ENCODE data around the gene SPEG. TPM values are rescaled to one million over a fixed set of nuclear protein-coding genes. Genes with fewer than 3 reads are reported as not detected.

Gene SPEG
- total and polyA plus RNA-seq, 7 donors, result 6.0 to 321 (median 123) TPM

DNA sequence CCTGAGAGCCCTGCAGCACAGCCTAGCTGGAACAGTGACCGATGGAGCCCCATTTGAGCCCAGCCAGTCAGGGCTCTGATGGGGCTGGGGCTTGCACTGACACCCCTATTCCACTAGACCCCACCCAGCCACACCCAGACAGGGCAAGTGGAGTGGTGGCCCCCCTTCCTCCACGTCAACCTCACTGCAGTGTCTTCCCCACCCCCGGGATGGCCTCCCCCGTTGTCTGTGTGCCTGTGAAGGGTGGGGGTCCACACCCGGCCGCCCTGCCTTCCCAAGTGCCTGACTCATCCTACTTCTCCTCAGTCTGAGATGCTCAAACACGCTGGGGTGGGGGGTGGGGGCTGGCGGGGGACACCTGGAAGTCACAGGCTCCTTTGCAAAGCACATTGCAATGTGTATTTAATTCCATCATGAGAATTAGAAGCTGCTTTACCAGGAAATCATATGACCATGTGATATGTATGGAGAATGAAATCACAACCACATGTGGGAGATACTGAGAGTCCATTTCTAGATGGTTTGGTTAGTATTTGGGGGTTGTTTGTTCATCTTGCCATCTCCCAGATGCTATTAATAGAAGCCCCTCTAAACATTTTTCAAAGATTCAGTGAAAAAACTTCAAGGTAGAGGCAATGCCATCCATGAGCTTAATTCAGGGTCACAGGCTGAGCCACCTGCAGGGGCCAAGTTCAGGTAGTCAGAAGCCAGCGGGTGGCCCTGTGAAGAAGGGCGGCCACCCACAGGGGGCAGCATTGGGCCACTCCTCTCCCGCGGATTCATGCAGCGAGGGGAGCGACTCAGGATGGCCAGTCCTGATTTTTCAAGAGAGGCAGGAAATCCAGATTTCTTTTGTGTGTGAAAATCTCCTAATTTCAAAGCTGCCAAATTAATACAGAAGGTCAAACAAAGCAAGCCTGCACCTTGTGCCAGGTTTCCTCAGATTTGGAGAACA is 41.3 kb downstream of the SPEG start:
- peak overlapping the region in 1 of 4 donors; percentile 6 for H3K4me3 ChIP-seq
- peaks cover 31 to 90% (median 44%) of the 10 kb centered on the region in 4 donors for H3K36me3 ChIP-seq
- H3K4me1 ChIP-seq, result peaks cover 0 to 34% (median 24%) of the 10 kb centered on the region in 4 donors
- intact Hi-C loops (cut with DNase I), result loop anchor here (1.0 kb wide), 1 partner anchor 54 kb away; no protein-coding TSS in a partner anchor
- 26 to 41% methylated on average over 14 of the region's 14 CpGs for WGBS, 2 donors
- TF ChIP-seq POLR2AphosphoS5 (IDR thresholded peaks at IDR 0.05) (peak in 2 of 4 donors; percentile 36 to 38), POLR2A (IDR thresholded peaks at IDR 0.05) (no peak)
- TF ChIP-seq, protein P1, sequence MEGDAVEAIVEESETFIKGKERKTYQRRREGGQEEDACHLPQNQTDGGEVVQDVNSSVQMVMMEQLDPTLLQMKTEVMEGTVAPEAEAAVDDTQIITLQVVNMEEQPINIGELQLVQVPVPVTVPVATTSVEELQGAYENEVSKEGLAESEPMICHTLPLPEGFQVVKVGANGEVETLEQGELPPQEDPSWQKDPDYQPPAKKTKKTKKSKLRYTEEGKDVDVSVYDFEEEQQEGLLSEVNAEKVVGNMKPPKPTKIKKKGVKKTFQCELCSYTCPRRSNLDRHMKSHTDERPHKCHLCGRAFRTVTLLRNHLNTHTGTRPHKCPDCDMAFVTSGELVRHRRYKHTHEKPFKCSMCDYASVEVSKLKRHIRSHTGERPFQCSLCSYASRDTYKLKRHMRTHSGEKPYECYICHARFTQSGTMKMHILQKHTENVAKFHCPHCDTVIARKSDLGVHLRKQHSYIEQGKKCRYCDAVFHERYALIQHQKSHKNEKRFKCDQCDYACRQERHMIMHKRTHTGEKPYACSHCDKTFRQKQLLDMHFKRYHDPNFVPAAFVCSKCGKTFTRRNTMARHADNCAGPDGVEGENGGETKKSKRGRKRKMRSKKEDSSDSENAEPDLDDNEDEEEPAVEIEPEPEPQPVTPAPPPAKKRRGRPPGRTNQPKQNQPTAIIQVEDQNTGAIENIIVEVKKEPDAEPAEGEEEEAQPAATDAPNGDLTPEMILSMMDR (IDR thresholded peaks at IDR 0.05), result peak; percentile 85 to 89 (median 86)
- peak overlapping the region; percentile 58 to 99 (median 99) for H3K27ac ChIP-seq
- no peaks in the 10 kb centered on the region for H3K27me3 ChIP-seq
- peak; percentile 90 for DNase-seq
- no peaks in the 10 kb centered on the region for H3K9me3 ChIP-seq

DNA sequence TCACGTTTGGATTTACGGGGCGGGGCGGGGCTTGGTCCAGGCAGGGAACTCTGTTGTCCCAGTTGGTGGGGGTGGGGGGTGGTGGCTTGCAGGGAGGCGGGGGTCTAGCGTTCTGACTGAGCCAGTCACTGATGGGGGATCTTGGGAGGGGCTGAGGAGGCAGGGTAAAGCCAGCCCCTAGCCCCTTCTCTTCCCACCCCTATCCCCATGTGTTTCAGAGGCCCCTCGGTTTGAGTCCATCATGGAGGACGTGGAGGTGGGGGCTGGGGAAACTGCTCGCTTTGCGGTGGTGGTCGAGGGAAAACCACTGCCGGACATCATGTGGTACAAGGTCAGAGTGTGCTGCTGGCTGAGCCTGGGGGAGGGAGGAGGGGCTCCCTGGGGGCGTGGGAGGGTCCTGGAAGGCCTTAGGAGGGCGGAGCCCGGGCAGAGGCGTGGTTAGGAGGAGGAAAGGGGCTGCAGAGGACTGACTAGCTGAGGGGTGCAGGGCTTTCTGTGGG is 42.1 kb downstream of the SPEG start:
- H3K4me1 ChIP-seq, result peaks cover 0 to 34% (median 24%) of the 10 kb centered on the region in 4 donors

DNA sequence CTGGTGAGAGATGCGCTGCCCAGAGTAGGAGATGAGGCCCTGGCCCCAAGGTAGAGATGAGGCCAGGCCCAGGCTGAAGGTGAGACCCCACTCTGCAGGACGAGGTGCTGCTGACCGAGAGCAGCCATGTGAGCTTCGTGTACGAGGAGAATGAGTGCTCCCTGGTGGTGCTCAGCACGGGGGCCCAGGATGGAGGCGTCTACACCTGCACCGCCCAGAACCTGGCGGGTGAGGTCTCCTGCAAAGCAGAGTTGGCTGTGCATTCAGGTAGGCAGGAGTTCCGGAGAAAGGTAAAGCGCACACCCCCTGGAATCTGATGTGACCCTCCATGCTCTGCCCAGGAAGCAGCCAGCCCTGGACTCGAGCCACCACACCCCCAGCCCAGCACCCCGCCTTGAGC is 42.5 kb downstream of the SPEG start:
- Histone ChIP-seq H3K4me1 (peaks cover 0 to 39% (median 25%) of the 10 kb centered on the region in 4 donors), H3K36me3 (peaks cover 33 to 90% (median 49%) of the 10 kb centered on the region in 4 donors)

More for the DNA sequence above, 42.1 kb downstream of the SPEG start:
- H3K27me3 ChIP-seq, result no peaks in the 10 kb centered on the region
- WGBS, 2 donors, result 8 to 20% methylated on average over 16 of the region's 16 CpGs
- H3K9me3 ChIP-seq, result no peaks in the 10 kb centered on the region
- DNase-seq, result no peak
- H3K27ac ChIP-seq, result peak overlapping the region; percentile 58 to 99 (median 99)
- no peak for TF ChIP-seq POLR2A (IDR thresholded peaks at IDR 0.05)
- no peak for TF ChIP-seq EP300 (IDR thresholded peaks at IDR 0.05)
- TF ChIP-seq, protein P1 (IDR thresholded peaks at IDR 0.05), result no peak
- TF ChIP-seq POLR2AphosphoS5 (IDR thresholded peaks at IDR 0.05), result no peak
- intact Hi-C loops (cut with DNase I), result loop anchor here (1.0 kb wide), 1 partner anchor 54 kb away; no protein-coding TSS in a partner anchor
- H3K36me3 ChIP-seq, result peaks cover 31 to 90% (median 48%) of the 10 kb centered on the region in 4 donors
- H3K4me3 ChIP-seq, result peak overlapping the region in 1 of 4 donors; percentile 6

DNA sequence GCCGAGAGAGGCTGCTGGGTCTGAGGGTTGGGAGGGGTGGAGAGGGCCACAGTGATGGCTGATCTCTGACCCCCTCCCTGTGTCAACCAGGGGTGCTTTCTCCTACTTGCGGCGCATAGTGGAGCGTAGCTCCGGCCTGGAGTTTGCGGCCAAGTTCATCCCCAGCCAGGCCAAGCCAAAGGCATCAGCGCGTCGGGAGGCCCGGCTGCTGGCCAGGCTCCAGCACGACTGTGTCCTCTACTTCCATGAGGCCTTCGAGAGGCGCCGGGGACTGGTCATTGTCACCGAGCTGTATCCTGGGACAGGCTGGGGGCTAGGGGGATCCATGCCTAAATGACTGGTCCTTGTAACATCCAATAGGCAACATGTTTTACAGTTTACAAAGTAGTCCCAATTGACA is 43.2 kb downstream of the SPEG start:
- intact Hi-C loops (cut with DNase I), result no loop called here
- no peak for DNase-seq
- Histone ChIP-seq H3K9me3 (no peaks in the 10 kb centered on the region), H3K4me1 (peaks cover 0 to 46% (median 30%) of the 10 kb centered on the region in 4 donors), H3K27ac (peak overlapping the region; percentile 7 to 99 (median 99)), H3K27me3 (no peaks in the 10 kb centered on the region), H3K4me3 (no peak overlapping the region), H3K36me3 (peaks cover 33 to 89% (median 47%) of the 10 kb centered on the region in 4 donors)
- 88 to 91% methylated on average over 15 of the region's 15 CpGs for WGBS, 2 donors
- TF ChIP-seq POLR2AphosphoS5 (IDR thresholded peaks at IDR 0.05) (peak in 2 of 4 donors; percentile 33 to 45), POLR2A (IDR thresholded peaks at IDR 0.05) (no peak)

More for the DNA sequence above, 42.5 kb downstream of the SPEG start:
- intact Hi-C loops (cut with DNase I), result no loop called here
- no peaks in the 10 kb centered on the region for H3K27me3 ChIP-seq
- H3K4me3 ChIP-seq, result no peak overlapping the region
- no peak for DNase-seq
- TF ChIP-seq POLR2AphosphoS5 (IDR thresholded peaks at IDR 0.05) (no peak), EP300 (IDR thresholded peaks at IDR 0.05) (no peak), POLR2A (IDR thresholded peaks at IDR 0.05) (no peak)
- TF ChIP-seq, protein P1 (IDR thresholded peaks at IDR 0.05), result no peak
- H3K27ac ChIP-seq, result peak overlapping the region; percentile 58 to 99 (median 99)
- no peaks in the 10 kb centered on the region for H3K9me3 ChIP-seq
- WGBS, 2 donors, result 67 to 83% methylated on average over 13 of the region's 13 CpGs

DNA sequence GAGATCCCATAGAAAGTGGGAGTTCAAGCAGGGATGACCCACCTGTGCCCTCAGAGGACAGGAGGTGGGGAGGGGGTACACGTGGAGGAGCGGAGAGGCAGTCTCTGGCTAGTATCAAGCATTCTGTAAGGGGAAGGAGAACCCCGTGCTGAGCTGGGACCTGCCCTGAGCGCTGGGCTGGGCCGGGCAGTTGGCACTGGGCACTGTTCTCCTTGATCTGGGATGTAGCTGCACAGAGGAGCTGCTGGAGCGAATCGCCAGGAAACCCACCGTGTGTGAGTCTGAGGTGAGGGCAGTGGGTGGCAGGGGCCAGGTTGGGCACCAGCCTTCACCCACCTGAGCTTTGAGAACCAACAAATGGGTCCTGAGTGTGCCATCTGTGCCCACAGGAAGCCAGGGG is 44.3 kb downstream of the SPEG start:
- intact Hi-C loops (cut with DNase I), result no loop called here
- peaks cover 29 to 81% (median 40%) of the 10 kb centered on the region in 4 donors for H3K36me3 ChIP-seq
- H3K27ac ChIP-seq, result peak overlapping the region in 3 of 4 donors; percentile 99

More for the DNA sequence above, 44.3 kb downstream of the SPEG start:
- TF ChIP-seq EP300 (IDR thresholded peaks at IDR 0.05) (no peak), POLR2AphosphoS5 (IDR thresholded peaks at IDR 0.05) (peak in 2 of 4 donors; percentile 12 to 13)
- H3K4me1 ChIP-seq, result peaks cover 0 to 57% (median 41%) of the 10 kb centered on the region in 4 donors
- H3K9me3 ChIP-seq, result no peaks in the 10 kb centered on the region
- WGBS, 2 donors, result 74 to 78% methylated on average over 8 of the region's 8 CpGs
- no peak for DNase-seq
- peaks cover 0 to 8% (median 0%) of the 10 kb centered on the region in 3 donors for H3K27me3 ChIP-seq
- H3K4me3 ChIP-seq, result no peak overlapping the region

All from sigmoid colon (tissue), 7 donors.